Glutamatergic neuron (in vitro differentiated cells): Measurements from ENCODE around the gene UPB1. TPM values are rescaled to one million over a fixed set of nuclear protein-coding genes. Genes with fewer than 3 reads are reported as not detected.

Experiments used
- DNase-seq: peaks from one replicate; pipeline ENCODE4 v3.0.0; 2022
- H3K27ac Mint-ChIP-seq: one replicate; pipeline ENCODE4 v1.8.0; 2020; ENCODE audit warnings: mild to moderate bottlenecking, mixed read lengths, inconsistent platforms; ENCODE audit not compliant: unreplicated experiment
- H3K27me3 Mint-ChIP-seq: one replicate; pipeline ENCODE4 v1.8.0; 2020; ENCODE audit warnings: mild to moderate bottlenecking, moderate library complexity, mixed read lengths, inconsistent platforms; ENCODE audit not compliant: unreplicated experiment
- H3K36me3 Mint-ChIP-seq: one replicate; pipeline ENCODE4 v1.8.0; 2020; ENCODE audit warnings: mild to moderate bottlenecking, mixed read lengths, inconsistent platforms; ENCODE audit not compliant: unreplicated experiment
- H3K4me1 Mint-ChIP-seq: one replicate; pipeline ENCODE4 v1.8.0; 2020; ENCODE audit warnings: mild to moderate bottlenecking, low read depth, mixed read lengths, inconsistent platforms; ENCODE audit not compliant: unreplicated experiment
- H3K4me3 Mint-ChIP-seq: one replicate; pipeline ENCODE4 v1.8.0; 2020; ENCODE audit warnings: mild to moderate bottlenecking, mixed read lengths, inconsistent platforms; ENCODE audit not compliant: unreplicated experiment
- H3K9me3 Mint-ChIP-seq: one replicate; pipeline ENCODE4 v1.8.0; 2020; ENCODE audit warnings: mild to moderate bottlenecking, moderate library complexity, mixed read lengths, inconsistent platforms; ENCODE audit not compliant: unreplicated experiment
- CTCF ChIP-seq: fragments of 200-600 bp; sonication (generic); IDR thresholded peaks from one replicate; pipeline ENCODE4 v1.5.0; 2021; ENCODE audit not compliant: partially characterized antibody, unreplicated experiment
- total RNA-seq: library from RNA; stranded (reverse); fragmentation: NEBNext Ultra II Directional; extraction: Animal tissue kit (Norgen Biotek cat#: 25700); gene quantifications from one replicate; pipeline ENCODE4 v1.2.1, GENCODE V29; 2021; ENCODE audit not compliant: unreplicated experiment

Gene UPB1
- total RNA-seq, 1 donor from 2014 or later: 0.37 TPM

DNA sequence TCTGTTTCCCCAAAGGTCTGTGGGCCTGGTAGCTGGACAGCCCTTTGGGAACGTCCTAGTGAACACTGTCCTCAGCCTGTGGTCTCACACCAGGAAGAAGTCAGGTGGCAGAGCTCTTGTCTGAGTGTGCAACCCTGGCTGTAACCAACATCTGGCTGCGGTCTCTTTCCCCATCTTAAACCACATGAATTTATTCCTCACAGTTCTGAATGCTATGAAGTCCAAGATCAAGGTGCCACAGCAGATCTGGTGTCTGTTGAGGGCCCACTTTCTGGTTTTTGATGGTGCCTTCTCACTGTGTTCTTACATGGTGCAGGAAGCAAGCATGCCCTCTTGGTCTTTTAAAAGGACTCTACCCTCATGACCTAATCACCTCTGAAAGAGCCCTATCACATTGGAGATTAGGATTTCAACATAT, 2.7 kb downstream of the UPB1 start:
- no peak for TF ChIP-seq CTCF
- Mint-ChIP-seq H3K4me1 (peaks cover 27% of the 10 kb centered on the region), H3K36me3 (no peaks in the 10 kb centered on the region), H3K27ac (no peak overlapping the region), H3K4me3 (no peak overlapping the region), H3K9me3 (no peaks in the 10 kb centered on the region), H3K27me3 (peaks cover 14% of the 10 kb centered on the region)
- DNase-seq: no peak

DNA sequence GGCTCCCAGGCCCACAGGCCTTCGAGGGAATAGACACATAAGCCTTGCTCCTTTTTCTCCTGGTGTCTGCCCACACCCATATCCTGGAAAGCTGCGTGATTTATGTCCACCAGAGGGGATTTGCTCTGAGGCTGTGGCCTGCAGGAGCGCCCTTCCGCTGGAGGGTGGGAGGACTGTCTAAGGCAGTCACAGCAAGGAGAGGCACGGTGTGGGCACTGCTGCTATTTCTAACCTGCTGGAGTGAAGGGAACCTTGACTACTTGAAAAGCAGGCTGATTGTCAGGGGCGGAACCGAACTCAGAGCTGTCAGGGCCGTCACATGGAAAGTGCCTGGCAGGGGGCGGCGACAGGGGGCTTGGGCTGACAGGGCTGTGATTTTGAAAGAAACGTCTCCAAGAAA, 3.7 kb downstream of the UPB1 start:
- no peak for TF ChIP-seq CTCF

DNA sequence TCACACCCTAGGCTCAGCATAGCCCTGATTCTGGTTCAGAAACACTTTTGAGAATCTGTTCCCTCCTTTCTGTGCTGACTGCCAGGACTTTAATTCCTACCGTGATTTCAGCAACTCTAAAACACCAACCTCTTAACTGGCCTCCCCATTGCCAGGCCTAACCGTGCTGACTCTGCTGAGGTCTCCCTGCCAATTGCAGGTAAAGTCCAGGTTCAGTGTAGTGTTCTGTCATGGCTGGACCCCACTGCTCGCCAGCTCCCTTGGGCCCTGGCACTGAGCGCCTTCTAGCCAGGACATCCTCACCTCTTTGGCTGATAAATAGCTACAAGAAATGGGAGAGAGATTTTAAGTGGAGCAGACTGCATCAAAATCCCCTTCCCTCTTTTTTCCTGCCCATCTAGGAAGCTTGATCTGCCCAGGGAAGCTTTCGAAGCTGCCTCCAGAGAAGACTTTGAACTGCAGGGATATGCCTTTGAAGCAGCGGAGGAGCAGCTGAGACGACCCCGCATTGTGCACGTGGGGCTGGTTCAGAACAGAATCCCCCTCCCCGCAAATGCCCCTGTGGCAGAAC, 4.7 kb downstream of the UPB1 start:
- Mint-ChIP-seq H3K9me3 (no peaks in the 10 kb centered on the region), H3K27ac (peak overlapping the region; percentile 26), H3K36me3 (no peaks in the 10 kb centered on the region), H3K4me1 (peaks cover 30% of the 10 kb centered on the region), H3K4me3 (no peak overlapping the region), H3K27me3 (peaks cover 15% of the 10 kb centered on the region)
- no peak for TF ChIP-seq CTCF
- no peak for DNase-seq

More for the DNA sequence above, 3.7 kb downstream of the UPB1 start:
- peaks cover 15% of the 10 kb centered on the region for H3K27me3 Mint-ChIP-seq
- no peak for DNase-seq
- no peak overlapping the region for H3K27ac Mint-ChIP-seq
- no peaks in the 10 kb centered on the region for H3K9me3 Mint-ChIP-seq
- H3K4me3 Mint-ChIP-seq: no peak overlapping the region
- no peaks in the 10 kb centered on the region for H3K36me3 Mint-ChIP-seq
- peaks cover 30% of the 10 kb centered on the region for H3K4me1 Mint-ChIP-seq

DNA sequence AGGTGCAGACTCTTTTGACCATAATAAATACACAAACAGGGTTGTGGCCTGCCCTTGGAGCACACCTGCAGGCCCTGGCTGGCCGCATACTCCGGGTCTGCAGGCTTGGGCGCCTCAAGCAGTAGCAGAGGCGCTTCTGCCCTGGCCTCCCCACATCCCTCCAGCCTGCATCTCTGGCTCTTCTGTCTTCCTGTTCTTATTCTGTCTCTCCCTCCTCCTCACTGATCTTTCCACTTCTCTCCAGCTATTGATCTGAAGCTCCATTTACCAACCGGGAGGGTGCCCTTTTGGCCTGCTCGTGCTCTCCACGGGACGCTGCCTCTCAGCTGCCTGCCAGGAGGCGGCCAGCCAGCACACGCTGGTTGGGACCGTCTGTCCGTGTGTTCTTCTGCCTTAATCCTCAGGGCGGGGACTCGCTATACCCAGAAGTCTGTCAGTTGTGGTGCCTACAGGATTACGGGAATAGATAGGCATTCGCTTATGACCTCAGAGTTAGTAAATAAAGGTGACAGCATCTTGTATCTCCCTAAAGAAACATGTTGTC, 5.2 kb downstream of the UPB1 start:
- Mint-ChIP-seq H3K36me3 (no peaks in the 10 kb centered on the region), H3K4me1 (peaks cover 30% of the 10 kb centered on the region), H3K4me3 (peak overlapping the region; percentile 17), H3K27me3 (peaks cover 10% of the 10 kb centered on the region), H3K9me3 (no peaks in the 10 kb centered on the region), H3K27ac (peak overlapping the region; percentile 82)
- no peak for TF ChIP-seq CTCF
- no peak for DNase-seq

GRCh38 chr22:24501301-24502005, 6.3 kb downstream of the UPB1 start:
- Mint-ChIP-seq H3K27me3 (peaks cover 9% of the 10 kb centered on the region), H3K4me1 (peaks cover 30% of the 10 kb centered on the region), H3K36me3 (no peaks in the 10 kb centered on the region), H3K27ac (peak overlapping the region; percentile 35), H3K9me3 (no peaks in the 10 kb centered on the region), H3K4me3 (no peak overlapping the region)
- no peak for TF ChIP-seq CTCF
- DNase-seq: no peak
